Karpas-422 (cell line): Measurements from ENCODE around the gene SINHCAF. TPM values are rescaled to one million over a fixed set of nuclear protein-coding genes. Genes with fewer than 3 reads are reported as not detected.

Source experiments
- DNase-seq: peaks from one replicate; pipeline ENCODE4 v3.0.0-alpha.2; 2015
- H2AFZ ChIP-seq: fragments of 200-600 bp; sonication (generic); 2 replicates; pipeline ENCODE4 v1.6.1; 2014; ENCODE audit warnings: antibody characterized with exemption, low read length, mixed read lengths
- H3K27ac ChIP-seq: fragments of 200-600 bp; sonication (generic); 2 replicates; pipeline ENCODE4 v1.5.1; 2014; ENCODE audit warnings: mild to moderate bottlenecking, low read length, moderate library complexity
- H3K27me3 ChIP-seq: fragments of 200-600 bp; sonication (generic); 2 replicates; pipeline ENCODE4 v1.6.1; 2014; ENCODE audit warnings: low read length, mixed read lengths
- H3K36me3 ChIP-seq: fragments of 200-600 bp; sonication (generic); 2 replicates; pipeline ENCODE4 v1.6.1; 2014; ENCODE audit warnings: low read length, mixed read lengths; ENCODE audit not compliant: insufficient read depth
- H3K4me1 ChIP-seq: fragments of 200-600 bp; sonication (generic); 2 replicates; pipeline ENCODE4 v1.6.1; 2014; ENCODE audit warnings: mild to moderate bottlenecking, low read length, mixed read lengths
- H3K4me2 ChIP-seq: fragments of 200-600 bp; sonication (generic); 2 replicates; pipeline ENCODE4 v1.6.1; 2014; ENCODE audit warnings: low read length, low read depth, mild to moderate bottlenecking; ENCODE audit not compliant: poor library complexity, severe bottlenecking
- H3K4me3 ChIP-seq: fragments of 200-600 bp; sonication (generic); 2 replicates; pipeline ENCODE4 v1.5.1; 2014; ENCODE audit warnings: mild to moderate bottlenecking, antibody characterized with exemption, low read length, mixed read lengths
- H3K79me2 ChIP-seq: fragments of 200-600 bp; sonication (generic); 2 replicates; pipeline ENCODE4 v1.6.1; 2014; ENCODE audit warnings: mild to moderate bottlenecking, low read length, mixed read lengths
- H3K9ac ChIP-seq: fragments of 200-600 bp; sonication (generic); 2 replicates; pipeline ENCODE4 v1.6.0; 2014; ENCODE audit warnings: low read length
- H3K9me2 ChIP-seq: fragments of 200-600 bp; sonication (generic), shearing (Covaris generic); replicated peaks from 2 replicates; pipeline ENCODE4 v1.6.0; 2014; ENCODE audit warnings: mild to moderate bottlenecking, low read length, moderate library complexity; ENCODE audit not compliant: insufficient read depth
- H3K9me3 ChIP-seq: fragments of 300-700, 200-600 bp; sonication (generic); 2 replicates; pipeline ENCODE4 v1.6.1; 2014; ENCODE audit warnings: low read length, mixed read lengths
- H4K20me1 ChIP-seq: fragments of 200-600 bp; sonication (generic); 2 replicates; pipeline ENCODE4 v1.6.1; 2014; ENCODE audit warnings: mild to moderate bottlenecking, antibody characterized with exemption, low read length, low read depth; ENCODE audit not compliant: insufficient read depth
- total RNA-seq: library from RNA; depleted of rRNA; stranded (reverse); fragments of >200 nt; shearing (Covaris generic); gene quantifications from 2 replicates; pipeline ENCODE4 v1.2.3, GENCODE V29; 2014; ENCODE audit warnings: low replicate concordance

The SINHCAF gene
- total RNA-seq, 1 experiment from 2014 or later = 117 TPM

DNA sequence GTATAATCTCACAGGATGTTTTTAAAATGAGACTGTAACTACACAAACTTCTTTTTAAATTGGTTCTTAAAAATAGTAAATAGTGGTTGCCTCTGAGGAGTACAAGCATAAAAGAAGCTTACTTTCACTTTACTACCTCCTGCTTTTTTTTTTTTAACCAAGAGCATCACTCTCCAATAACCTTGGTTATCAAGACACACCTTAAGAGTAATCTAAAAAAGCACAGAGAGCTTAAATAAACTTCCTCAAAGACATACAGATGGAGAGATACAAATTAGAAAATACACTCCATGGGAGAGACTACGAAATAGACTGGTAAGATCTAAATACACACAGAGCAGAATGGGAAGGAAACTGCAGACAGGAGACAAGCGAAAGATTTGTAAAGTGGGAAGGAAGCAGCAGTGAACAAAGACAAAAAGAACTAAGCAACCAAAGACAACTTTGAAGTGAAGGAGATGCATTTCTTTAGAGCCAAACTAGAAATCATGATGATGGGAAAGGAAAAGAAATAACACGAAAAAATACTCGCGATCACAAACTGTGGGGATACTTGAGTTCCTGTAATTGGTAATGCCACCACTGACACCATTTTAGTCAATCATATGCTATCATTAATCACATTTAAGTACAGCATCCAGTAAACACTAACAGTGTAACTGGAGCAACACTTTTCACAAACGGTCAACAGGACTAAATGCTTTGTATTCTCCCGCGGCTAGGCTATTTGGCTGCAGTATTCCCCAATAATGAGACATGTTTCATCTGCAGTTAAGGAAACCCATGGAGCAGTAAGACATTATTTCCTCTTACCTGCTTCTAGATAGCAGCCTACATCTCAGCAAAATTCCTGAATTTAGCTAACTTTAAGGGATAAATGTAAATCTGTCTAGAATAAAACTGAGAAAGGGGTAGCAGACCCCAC is 8.2 kb downstream of the SINHCAF start:
- no peaks in the 10 kb centered on the region for H3K27me3 ChIP-seq
- no peaks in the 10 kb centered on the region for H3K9me2 ChIP-seq
- H4K20me1 ChIP-seq = peaks cover 81% of the 10 kb centered on the region
- H3K36me3 ChIP-seq = peaks cover 16% of the 10 kb centered on the region; the same call in 1 of the 2 replicates
- peak overlapping the region; percentile 100; the same call in 1 of the 2 replicates for H3K4me3 ChIP-seq
- DNase-seq = no peak
- H3K9me3 ChIP-seq = no peaks in the 10 kb centered on the region
- H3K9ac ChIP-seq = peak overlapping the region; percentile 46
- peak overlapping the region; percentile 93 for H3K4me2 ChIP-seq
- peak overlapping the region; percentile 50 for H3K27ac ChIP-seq
- no peak overlapping the region for H2AFZ ChIP-seq
- peaks cover 100% of the 10 kb centered on the region for H3K79me2 ChIP-seq
- H3K4me1 ChIP-seq = peaks cover 63% of the 10 kb centered on the region

DNA sequence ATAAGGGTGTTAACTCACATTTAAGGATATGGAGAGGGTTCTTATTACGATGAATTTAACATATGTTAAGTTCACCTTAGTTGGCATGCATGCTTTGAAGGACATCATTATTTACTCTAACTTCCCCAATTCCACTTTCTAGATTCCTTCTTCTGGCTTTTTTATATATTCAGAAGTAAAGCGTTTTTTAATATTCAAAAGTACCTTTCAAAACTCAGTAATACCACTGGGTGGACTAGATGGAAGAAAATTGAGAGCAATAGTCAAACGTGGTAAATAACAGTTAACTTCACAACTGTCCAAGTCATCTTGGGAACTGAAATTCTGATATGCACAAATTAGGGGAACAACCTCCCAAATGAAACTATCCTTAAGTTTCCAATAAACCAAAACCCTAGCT is 9.1 kb downstream of the SINHCAF start:
- Histone ChIP-seq H3K9me2 (no peaks in the 10 kb centered on the region), H3K4me2 (peak overlapping the region; percentile 93), H3K27me3 (no peaks in the 10 kb centered on the region), H2AFZ (no peak overlapping the region), H3K36me3 (peaks cover 19% of the 10 kb centered on the region; the same call in 1 of the 2 replicates), H3K4me3 (no peak overlapping the region), H3K79me2 (peaks cover 100% of the 10 kb centered on the region), H3K9ac (no peak overlapping the region), H3K27ac (0 out of 2 replicates have a peak overlapping the region, but pooled peaks have one; percentile 19), H3K9me3 (no peaks in the 10 kb centered on the region), H4K20me1 (peaks cover 87% of the 10 kb centered on the region), H3K4me1 (peaks cover 54% of the 10 kb centered on the region)
- no peak for DNase-seq

DNA sequence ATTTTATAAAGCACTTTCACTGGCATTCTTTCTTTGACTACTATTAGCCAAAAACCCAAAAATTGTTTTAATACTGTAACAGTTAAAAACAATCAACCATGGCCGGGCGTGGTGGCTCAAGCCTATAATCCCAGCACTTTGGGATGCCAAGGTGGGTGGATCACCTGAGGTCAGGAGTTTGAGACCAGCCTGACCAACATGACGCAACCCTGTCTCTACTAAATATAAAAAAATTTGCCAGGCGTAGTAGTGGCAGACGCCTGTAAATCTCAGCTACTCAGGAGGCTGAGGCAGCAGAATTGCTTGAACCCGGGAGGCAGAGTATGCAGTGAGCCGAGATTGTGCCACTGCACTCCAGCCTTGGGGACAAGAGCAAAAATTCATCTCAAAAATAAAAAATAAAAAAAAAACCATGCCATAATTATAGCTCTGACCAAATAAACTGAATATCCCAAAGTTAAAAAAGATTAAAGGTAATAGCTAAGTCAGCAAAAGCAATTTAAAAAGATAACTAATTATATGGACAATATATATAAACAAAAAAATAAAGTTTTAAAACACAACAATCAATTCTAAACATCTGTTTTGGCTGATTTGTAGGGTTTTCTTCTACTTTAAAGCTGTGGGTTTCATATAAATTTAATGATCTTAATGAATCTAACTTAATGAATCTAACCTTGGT is 10.0 kb downstream of the SINHCAF start:
- H3K9ac ChIP-seq = no peak overlapping the region
- no peaks in the 10 kb centered on the region for H3K27me3 ChIP-seq
- no peak overlapping the region for H3K4me2 ChIP-seq
- no peak overlapping the region for H3K27ac ChIP-seq
- H3K9me2 ChIP-seq = no peaks in the 10 kb centered on the region
- H3K4me3 ChIP-seq = no peak overlapping the region
- H3K36me3 ChIP-seq = peaks cover 15% of the 10 kb centered on the region; the same call in 1 of the 2 replicates
- H3K4me1 ChIP-seq = peaks cover 44% of the 10 kb centered on the region
- DNase-seq = no peak
- peaks cover 87% of the 10 kb centered on the region for H4K20me1 ChIP-seq
- H2AFZ ChIP-seq = no peak overlapping the region
- peaks cover 100% of the 10 kb centered on the region for H3K79me2 ChIP-seq
- no peaks in the 10 kb centered on the region for H3K9me3 ChIP-seq

DNA sequence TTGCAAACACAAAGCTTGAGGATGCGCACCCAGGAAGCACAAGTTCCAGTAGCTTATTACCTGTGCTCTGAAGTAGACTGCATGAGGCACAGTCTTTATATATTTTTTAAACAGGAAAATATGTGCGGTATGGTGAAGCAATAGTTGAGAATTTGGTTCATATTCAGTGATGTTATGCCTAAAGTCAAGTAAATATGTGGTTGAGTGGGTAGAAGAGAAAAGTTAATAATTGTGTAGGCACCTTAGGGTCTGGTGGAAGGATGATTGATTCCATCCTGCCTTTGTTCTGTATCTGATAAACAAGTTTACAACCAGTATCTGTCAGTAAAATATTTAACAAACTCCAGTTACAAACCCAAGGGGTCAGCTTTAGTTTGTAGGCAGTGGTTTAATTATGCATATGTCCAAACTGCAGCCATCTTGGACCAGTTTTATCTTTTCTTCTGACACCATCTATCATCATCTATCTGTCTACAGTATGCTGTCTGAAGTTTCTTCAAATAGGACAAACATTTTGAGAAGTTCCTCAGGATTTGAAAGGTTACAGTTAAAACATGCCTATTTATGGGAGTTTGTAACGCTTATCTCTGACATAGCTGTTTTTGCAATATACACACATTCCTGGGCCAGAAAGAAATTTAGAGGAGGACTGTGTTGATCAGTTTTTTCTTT is 10.8 kb downstream of the SINHCAF start:
- Histone ChIP-seq H2AFZ (no peak overlapping the region), H3K4me2 (no peak overlapping the region), H3K9ac (no peak overlapping the region), H3K36me3 (peaks cover 19% of the 10 kb centered on the region; the same call in 1 of the 2 replicates), H3K9me3 (no peaks in the 10 kb centered on the region), H3K79me2 (peaks cover 100% of the 10 kb centered on the region), H3K27ac (no peak overlapping the region), H3K9me2 (no peaks in the 10 kb centered on the region), H3K4me1 (peaks cover 37% of the 10 kb centered on the region), H3K4me3 (no peak overlapping the region), H3K27me3 (no peaks in the 10 kb centered on the region), H4K20me1 (peaks cover 86% of the 10 kb centered on the region)
- DNase-seq = no peak

DNA sequence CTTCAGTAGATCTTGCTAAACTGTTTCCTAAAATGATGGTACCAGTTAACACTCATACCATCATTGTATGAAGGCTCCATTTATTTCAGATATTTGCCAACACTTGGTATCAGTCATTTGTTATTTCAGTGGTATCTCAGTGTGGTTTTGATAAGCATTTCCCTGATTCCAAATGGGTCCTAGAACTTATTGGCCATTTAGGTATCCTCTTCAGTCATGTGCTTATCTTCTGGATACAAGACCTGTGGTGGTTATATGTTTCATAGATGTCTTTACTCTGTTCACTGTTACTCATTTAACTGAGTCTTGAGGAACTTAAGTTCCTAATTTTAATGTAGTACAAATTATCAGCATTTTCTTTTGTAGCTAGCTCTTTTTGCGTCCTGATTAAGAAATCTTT is 13.5 kb downstream of the SINHCAF start:
- Histone ChIP-seq H3K4me2 (no peak overlapping the region), H3K9me3 (no peaks in the 10 kb centered on the region), H3K4me1 (peaks cover 10% of the 10 kb centered on the region), H4K20me1 (peaks cover 86% of the 10 kb centered on the region), H3K27me3 (no peaks in the 10 kb centered on the region), H3K27ac (no peak overlapping the region), H2AFZ (no peak overlapping the region), H3K79me2 (peaks cover 100% of the 10 kb centered on the region), H3K9me2 (no peaks in the 10 kb centered on the region), H3K36me3 (peaks cover 23% of the 10 kb centered on the region; the same call in 1 of the 2 replicates), H3K9ac (no peak overlapping the region), H3K4me3 (no peak overlapping the region)
- no peak for DNase-seq

DNA sequence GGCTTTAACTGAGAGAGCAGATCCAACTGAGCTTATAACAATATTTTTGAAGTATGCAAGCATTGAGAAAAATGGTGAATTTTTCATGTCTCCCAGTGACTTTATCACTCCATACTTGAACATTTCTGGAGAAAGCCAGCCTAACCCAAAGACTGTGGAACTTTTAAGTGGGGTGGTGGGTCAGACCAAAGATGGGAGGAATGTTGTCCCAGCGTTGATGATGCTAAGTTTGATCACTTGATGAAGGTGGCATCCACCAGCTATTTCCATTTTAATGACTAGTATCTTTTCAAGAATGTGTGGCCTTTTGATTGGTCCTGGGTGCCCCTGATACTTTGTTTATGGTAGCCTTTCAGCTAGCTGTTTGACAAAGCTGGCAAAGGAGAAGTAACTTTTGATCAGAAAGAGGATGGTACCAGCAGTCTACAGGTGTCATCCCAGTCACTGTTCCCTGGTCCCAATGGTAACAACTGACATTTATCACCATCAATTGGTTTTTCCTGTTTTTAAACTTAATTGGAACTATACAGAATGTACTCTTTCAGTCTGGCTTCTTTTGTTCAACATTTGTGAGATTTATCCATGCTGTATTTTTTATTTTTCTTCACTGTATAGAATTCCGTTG is 14.2 kb downstream of the SINHCAF start:
- H3K36me3 ChIP-seq = peaks cover 23% of the 10 kb centered on the region; the same call in 1 of the 2 replicates

DNA sequence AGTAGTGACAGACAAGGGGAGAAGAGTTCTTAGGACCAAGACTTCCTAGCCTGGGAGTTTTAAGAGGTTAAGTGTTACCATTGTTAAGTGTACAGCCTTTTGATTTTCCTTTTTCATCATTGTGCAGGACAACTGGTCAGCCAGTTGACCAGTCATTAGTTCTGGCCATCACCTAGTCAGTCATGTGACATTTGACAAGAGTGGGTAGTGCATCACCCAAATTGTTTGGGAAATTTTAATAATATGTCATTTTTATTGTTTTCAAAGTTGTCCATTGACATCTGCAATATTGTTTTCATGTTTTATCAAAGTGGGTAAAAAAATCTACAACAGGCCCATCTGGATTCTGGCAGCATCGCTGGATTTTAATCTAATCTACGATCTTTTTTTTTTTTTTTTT is 15.5 kb downstream of the SINHCAF start:
- H2AFZ ChIP-seq = no peak overlapping the region
- no peak overlapping the region for H3K9ac ChIP-seq
- no peaks in the 10 kb centered on the region for H3K4me1 ChIP-seq
- peaks cover 89% of the 10 kb centered on the region for H4K20me1 ChIP-seq
- H3K4me3 ChIP-seq = no peak overlapping the region
- peaks cover 29% of the 10 kb centered on the region; the same call in 1 of the 2 replicates for H3K36me3 ChIP-seq
- no peak overlapping the region for H3K27ac ChIP-seq
- peaks cover 100% of the 10 kb centered on the region for H3K79me2 ChIP-seq
- no peak for DNase-seq
- H3K27me3 ChIP-seq = no peaks in the 10 kb centered on the region
- no peaks in the 10 kb centered on the region for H3K9me2 ChIP-seq
- H3K4me2 ChIP-seq = no peak overlapping the region
- H3K9me3 ChIP-seq = no peaks in the 10 kb centered on the region

More for the DNA sequence above, 14.2 kb downstream of the SINHCAF start:
- Histone ChIP-seq H3K9ac (no peak overlapping the region), H4K20me1 (peaks cover 86% of the 10 kb centered on the region), H3K4me3 (no peak overlapping the region), H3K79me2 (peaks cover 100% of the 10 kb centered on the region), H2AFZ (no peak overlapping the region), H3K9me2 (no peaks in the 10 kb centered on the region), H3K4me2 (no peak overlapping the region), H3K27me3 (no peaks in the 10 kb centered on the region), H3K9me3 (no peaks in the 10 kb centered on the region), H3K27ac (no peak overlapping the region), H3K4me1 (peaks cover 3% of the 10 kb centered on the region)
- DNase-seq = no peak
